A673 (cell line): ENCODE measurements around the gene SSTR5. TPM values are rescaled to one million over a fixed set of nuclear protein-coding genes. Genes with fewer than 3 reads are reported as not detected.
A peak's percentile ranks its signal among the peaks of the same experiment; 100 is the strongest.

Source experiments
- BruUV-seq: library from RNA; stranded (reverse); fragments of 400-500 nt; replicated peaks from 2 replicates; lab custom pipeline; 2021; lab: Mats Ljungman, UMichigan
- CTCF ChIA-PET: fragments of 300-600 bp; sonication (Branson Sonifier 250); formaldehyde crosslinking; loops from one replicate; lab custom pipeline; 2022; ENCODE audit warnings: antibody characterized with exemption; lab: Charles Lee
- POLR2A ChIA-PET: fragments of 300-600 bp; sonication (Branson Sonifier 250); formaldehyde crosslinking; loops from one replicate; lab custom pipeline; 2022; ENCODE audit warnings: antibody characterized with exemption; ENCODE audit not compliant: low non-redundant PET; lab: Charles Lee
- DNase-seq: peaks from one replicate; pipeline ENCODE4 v3.0.0-alpha.2; 2015; ENCODE audit warnings: low spot score
- H3K27ac ChIP-seq: fragments of 200-600 bp; sonication (generic); 2 replicates; pipeline ENCODE4 v1.5.1; 2016; ENCODE audit warnings: mixed run types, low read depth, mild to moderate bottlenecking, mixed read lengths, antibody characterized with exemption, low read length; ENCODE audit not compliant: poor library complexity, severe bottlenecking
- H3K27me3 ChIP-seq: fragments of 200-600 bp; sonication (generic); replicated peaks from 2 replicates; pipeline ENCODE4 v1.6.1; 2017; ENCODE audit warnings: mixed run types, low read depth, mild to moderate bottlenecking, mixed read lengths, antibody characterized with exemption, low read length; ENCODE audit not compliant: insufficient read depth, poor library complexity
- H3K36me3 ChIP-seq: fragments of 200-600 bp; sonication (generic); 2 replicates; pipeline ENCODE4 v1.6.1; 2016; ENCODE audit warnings: mixed run types, mild to moderate bottlenecking, mixed read lengths, antibody characterized with exemption, low read length; ENCODE audit not compliant: insufficient read depth, poor library complexity, severe bottlenecking
- H3K4me1 ChIP-seq: fragments of 200-600 bp; sonication (generic); 2 replicates; pipeline ENCODE4 v1.6.1; 2017; ENCODE audit warnings: mixed run types, mild to moderate bottlenecking, mixed read lengths, antibody characterized with exemption, low read length; ENCODE audit not compliant: insufficient read depth, poor library complexity, severe bottlenecking
- H3K4me3 ChIP-seq: fragments of 200-600 bp; sonication (generic); 2 replicates; pipeline ENCODE4 v1.5.1; 2016; ENCODE audit warnings: low read depth, mixed run types, mild to moderate bottlenecking, mixed read lengths, low read length; ENCODE audit not compliant: poor library complexity, severe bottlenecking
- H3K9me3 ChIP-seq: fragments of 200-600 bp; sonication (generic); 2 replicates; pipeline ENCODE4 v1.6.1; 2016; ENCODE audit warnings: mixed run types, low read depth, mild to moderate bottlenecking, mixed read lengths, antibody characterized with exemption, low read length; ENCODE audit not compliant: poor library complexity, severe bottlenecking
- CTCF ChIP-seq: fragments of 300-800, 200-600 bp; sonication (generic); conservative IDR thresholded peaks from 2 replicates; pipeline ENCODE4 v1.5.1; 2017; ENCODE audit warnings: low read depth, mild to moderate bottlenecking, antibody characterized with exemption, low read length, moderate library complexity, mixed read lengths
- EZH2 ChIP-seq: fragments of 200-600 bp; sonication (generic); IDR thresholded peaks from 2 replicates; pipeline ENCODE4 v1.6.1; 2017; ENCODE audit warnings: borderline replicate concordance, low read depth, mild to moderate bottlenecking, mixed read lengths, antibody characterized with exemption, low read length; ENCODE audit not compliant: poor library complexity, severe bottlenecking
- intact Hi-C: fragments of 100-400 bp; cut with micrococcal nuclease; formaldehyde crosslinking; loops from one replicate; pipeline ENCODE4 v1.10.0; 2022; ENCODE audit not compliant: unreplicated experiment
- total RNA-seq: library from RNA; stranded (reverse); gene quantifications from 2 replicates; pipeline ENCODE4 v1.2.3, GENCODE V29; 2021

SSTR5 gene
- total RNA-seq, 1 experiment from 2014 or later: not detected

- Histone ChIP-seq H3K36me3 (no peaks in the 10 kb centered on the region), H3K27me3 (peaks cover 9% of the 10 kb centered on the region), H3K27ac (no peak overlapping the region), H3K9me3 (no peaks in the 10 kb centered on the region), H3K4me1 (no peaks in the 10 kb centered on the region), H3K4me3 (no peak overlapping the region)
- intact Hi-C loops: no loop called here
- no peak for DNase-seq
- ChIA-PET POLR2A (no interaction called here), CTCF (no interaction called here)
- BruUV-seq: no TSS peak
- TF ChIP-seq CTCF: no peak
- no peak for TF ChIP-seq EZH2
Measured at GRCh38 chr16:1089439-1089821, 16.9 kb downstream of the SSTR5 start.

- Histone ChIP-seq H3K27ac (no peak overlapping the region), H3K36me3 (no peaks in the 10 kb centered on the region), H3K4me3 (peak overlapping the region; percentile 19), H3K4me1 (no peaks in the 10 kb centered on the region), H3K9me3 (no peaks in the 10 kb centered on the region), H3K27me3 (peaks cover 9% of the 10 kb centered on the region)
- TF ChIP-seq CTCF (no peak), EZH2 (no peak)
- no peak for DNase-seq
- no TSS peak for BruUV-seq
- intact Hi-C loops: no loop called here
- CTCF ChIA-PET: no interaction called here
- POLR2A ChIA-PET: no interaction called here
Measured at GRCh38 chr16:1089822-1090619, 17.5 kb downstream of the SSTR5 start.

DNA sequence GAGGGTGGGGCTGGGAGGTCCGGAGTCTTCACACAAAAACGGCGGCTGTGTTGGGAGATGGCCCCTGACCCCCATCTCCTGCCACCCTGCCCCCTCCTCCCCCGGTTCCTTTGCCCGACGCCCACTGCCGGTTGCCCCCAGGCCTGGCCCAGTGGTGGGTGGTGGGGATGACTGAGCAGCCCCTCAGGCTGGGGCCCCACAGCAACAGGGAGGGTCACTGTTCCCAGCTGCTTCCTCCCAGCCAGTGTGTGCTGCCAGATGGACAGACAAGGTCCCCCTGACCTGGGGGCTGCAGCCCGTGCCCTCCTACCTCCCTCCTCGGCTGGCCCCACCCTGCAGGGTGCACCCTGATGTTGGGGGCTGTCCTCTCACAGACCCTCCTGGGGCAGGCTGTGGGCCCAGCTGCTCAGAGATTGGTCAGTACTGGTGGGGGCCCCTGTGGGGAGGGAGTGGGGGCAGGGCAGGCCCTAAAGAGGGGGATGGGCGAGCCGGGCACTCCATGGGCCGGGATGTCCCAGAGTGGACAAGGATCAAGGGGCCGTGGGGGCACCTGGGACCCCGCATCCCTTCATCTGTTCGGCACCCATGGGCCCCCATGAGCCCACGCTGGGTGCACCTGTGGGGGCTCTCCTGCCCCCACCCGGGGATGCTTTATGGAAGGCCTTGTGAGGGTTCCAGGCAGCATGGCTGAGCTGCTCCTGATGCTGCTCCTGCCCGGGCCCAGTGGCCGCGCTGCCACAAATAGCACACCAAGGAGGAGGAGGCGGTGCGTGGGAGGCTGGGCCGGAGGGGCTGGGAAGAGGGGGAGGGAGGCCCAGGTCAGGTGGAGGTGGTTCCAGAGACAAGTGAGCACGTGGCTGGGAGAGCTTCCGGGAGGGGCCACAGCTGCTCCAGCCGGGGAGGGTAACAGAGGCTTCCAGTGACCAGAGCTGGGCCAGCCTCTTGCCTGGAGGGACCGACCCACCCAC lies 18.4 kb downstream of the SSTR5 start:
- H3K4me3 ChIP-seq: no peak overlapping the region
- DNase-seq: no peak
- peaks cover 9% of the 10 kb centered on the region for H3K27me3 ChIP-seq
- no peaks in the 10 kb centered on the region for H3K9me3 ChIP-seq
- POLR2A ChIA-PET: no interaction called here
- intact Hi-C loops: no loop called here
- no peaks in the 10 kb centered on the region for H3K4me1 ChIP-seq
- no peak for TF ChIP-seq EZH2
- no peak for TF ChIP-seq CTCF
- no TSS peak for BruUV-seq
- CTCF ChIA-PET: no interaction called here
- no peaks in the 10 kb centered on the region for H3K36me3 ChIP-seq
- no peak overlapping the region for H3K27ac ChIP-seq
